Measurements from ENCODE around the gene TF. TPM values are rescaled to one million over a fixed set of nuclear protein-coding genes. Genes with fewer than 3 reads are reported as not detected.

The TF gene
- total RNA-seq, 1 donor from 2014 or later: 3.9 TPM

GRCh38 chr3:133843634-133844033 lies 97.4 kb downstream of the TF start:
- H3K27me3 Mint-ChIP-seq (ENCODE audit: unreplicated experiment): peaks cover 2% of the 10 kb centered on the region
- no peak overlapping the region for H3K4me3 Mint-ChIP-seq (ENCODE audit: unreplicated experiment)
- no peak overlapping the region for H3K27ac Mint-ChIP-seq (ENCODE audit: unreplicated experiment)
- H3K36me3 Mint-ChIP-seq (ENCODE audit: low read depth, unreplicated experiment): no peaks in the 10 kb centered on the region
- H3K9me3 Mint-ChIP-seq (ENCODE audit: unreplicated experiment): no peaks in the 10 kb centered on the region
- TF ChIP-seq CTCF (IDR thresholded peaks at IDR 0.05; ENCODE audit: unreplicated experiment): no peak
- no peaks in the 10 kb centered on the region for H3K4me1 Mint-ChIP-seq (ENCODE audit: unreplicated experiment)
- DNase-seq (ENCODE audit: low spot score): no peak

- H3K27ac Mint-ChIP-seq (ENCODE audit: unreplicated experiment): no peak overlapping the region
- H3K27me3 Mint-ChIP-seq (ENCODE audit: unreplicated experiment): peaks cover 2% of the 10 kb centered on the region
- no peaks in the 10 kb centered on the region for H3K36me3 Mint-ChIP-seq (ENCODE audit: low read depth, unreplicated experiment)
- H3K4me1 Mint-ChIP-seq (ENCODE audit: unreplicated experiment): no peaks in the 10 kb centered on the region
- no peak for TF ChIP-seq CTCF (IDR thresholded peaks at IDR 0.05; ENCODE audit: unreplicated experiment)
- H3K9me3 Mint-ChIP-seq (ENCODE audit: unreplicated experiment): no peaks in the 10 kb centered on the region
- DNase-seq (ENCODE audit: low spot score): no peak
- H3K4me3 Mint-ChIP-seq (ENCODE audit: unreplicated experiment): no peak overlapping the region
These were observed 98.9 kb downstream of the TF start for GRCh38 chr3:133845127-133845526.

Other genes with a start within 250 kb of the TF start
- 144 TPM for gene CDV3, start 172.7 kb upstream of the TF start, total RNA-seq (ENCODE audit: unreplicated experiment)
- 43.2 TPM for gene TOPBP1, start 84.5 kb upstream of the TF start, total RNA-seq (ENCODE audit: unreplicated experiment)
- gene SRPRB, start 59.4 kb downstream of the TF start, total RNA-seq (ENCODE audit: unreplicated experiment): 22.9 TPM
- 3.9 TPM for gene RAB6B, start 149.5 kb downstream of the TF start, total RNA-seq (ENCODE audit: unreplicated experiment)

Measured in endothelial cell (in vitro differentiated cells).